ENCODE data around the gene CRYAB. TPM values are rescaled to one million over a fixed set of nuclear protein-coding genes. Genes with fewer than 3 reads are reported as not detected.

CRYAB gene
- total RNA-seq, 1 donor from 2014 or later, result 8,606 TPM

DNA sequence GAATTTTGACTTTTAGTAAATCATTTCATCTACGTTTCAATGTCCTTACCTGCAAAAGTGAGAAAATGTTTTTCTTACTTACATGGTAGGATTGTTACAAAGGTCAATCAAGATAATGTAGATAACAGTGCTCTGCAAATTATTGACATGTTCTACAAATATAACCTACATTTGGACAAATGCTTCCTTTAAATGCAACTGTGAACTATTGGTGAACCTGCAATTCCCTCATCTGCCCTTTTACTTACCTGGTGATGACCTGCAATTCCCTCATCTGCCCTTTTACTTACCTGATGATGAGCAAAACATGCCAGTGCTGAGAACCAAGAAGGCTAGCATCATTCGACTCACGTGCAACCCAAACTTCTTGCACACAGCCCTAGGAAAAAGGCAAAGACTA, 51.3 kb downstream of the CRYAB start:
- intact Hi-C loops (cut with DNase I), result no loop called here
- DNase-seq (ENCODE audit: low spot score), result no peak

Other genes with a start within 250 kb of the CRYAB start
- 12.9 TPM for gene PPP2R1B, start 145.4 kb downstream of the CRYAB start, total RNA-seq
- gene ALG9, start 40.2 kb downstream of the CRYAB start, total RNA-seq, result 16.2 TPM
- 0.73 TPM for gene FDXACB1, start 32.6 kb downstream of the CRYAB start, total RNA-seq
- 27.8 TPM for gene CFAP68, start 32.2 kb downstream of the CRYAB start, total RNA-seq
- 59.9 TPM for gene HSPB2, start 964 bp upstream of the CRYAB start, total RNA-seq
- 2.6 TPM for gene C11orf52, start 7.1 kb upstream of the CRYAB start, total RNA-seq
- 29.0 TPM for gene DIXDC1, start 25.6 kb upstream of the CRYAB start, total RNA-seq
- 123 TPM for gene DLAT, start 113.6 kb upstream of the CRYAB start, total RNA-seq
- 2.0 TPM for gene PIH1D2, start 162.2 kb upstream of the CRYAB start, total RNA-seq
- gene NKAPD1, start 162.5 kb upstream of the CRYAB start, total RNA-seq, result 9.7 TPM
- 100 TPM for gene TIMM8B, start 175.0 kb upstream of the CRYAB start, total RNA-seq
- gene SDHD, start 175.1 kb upstream of the CRYAB start, total RNA-seq, result 209 TPM

Measured in cardiac septum (tissue), 1 donor.